HG03521 (cell line): ENCODE measurements around the gene GMEB1.
"Not testable (repeated sequence)": the region's sequence is repeated elsewhere in the genome, so short reads cannot be mapped to it uniquely, and the experiment has no call there.

Experiments
- ATAC-seq: cut with Tn5 transposase; IDR thresholded peaks from one replicate; pipeline ENCODE4 v1.9.1; 2021; ENCODE audit warnings: mild to moderate bottlenecking, moderate library complexity; ENCODE audit not compliant: unreplicated experiment

Gene GMEB1

DNA sequence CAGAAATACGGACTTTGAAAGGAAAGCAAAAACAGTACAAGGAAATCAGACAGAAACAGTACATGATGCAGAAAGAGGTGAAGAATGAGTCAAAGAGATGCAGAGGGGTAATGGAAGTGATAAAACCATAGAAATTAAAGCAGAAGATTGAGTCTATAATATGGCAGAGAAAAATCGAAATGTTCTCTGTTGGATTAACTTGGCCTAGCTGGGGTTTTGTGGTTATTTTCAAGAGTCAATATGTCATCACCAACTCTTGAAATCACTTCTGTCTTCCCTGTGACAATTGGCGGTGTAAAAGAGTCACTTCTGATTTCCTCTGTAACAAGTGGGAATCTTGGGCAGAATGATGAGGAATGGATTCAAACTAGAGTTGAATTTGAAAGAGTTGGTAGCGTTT, 75.6 kb downstream of the GMEB1 start:
- ATAC-seq, result no peak

DNA sequence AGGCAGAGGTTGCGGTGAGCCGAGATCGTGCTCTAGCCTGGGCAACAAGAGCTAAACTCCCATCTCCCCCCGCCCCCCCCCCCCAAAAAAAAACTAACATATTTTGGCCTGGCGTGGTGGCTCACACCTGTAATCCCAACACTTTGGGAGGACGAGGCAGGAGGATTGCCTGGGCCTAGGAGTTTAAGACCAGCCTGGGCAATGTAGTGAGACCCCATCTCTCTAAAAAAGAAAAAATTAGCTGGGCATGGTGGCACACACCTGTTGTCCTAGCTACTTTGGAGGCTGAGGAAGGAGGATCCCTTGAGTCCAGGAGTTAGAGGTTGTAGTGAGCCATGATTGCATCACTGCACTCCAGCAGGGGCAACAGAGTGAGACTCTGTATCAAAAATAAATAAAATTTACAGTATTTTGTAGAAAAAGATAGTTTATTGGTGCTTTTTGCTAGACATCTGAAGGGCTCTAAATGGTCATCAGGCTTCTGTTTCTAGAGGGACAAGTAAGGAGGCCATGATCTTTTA, 77.1 kb downstream of the GMEB1 start:
- ATAC-seq, result no peak

DNA sequence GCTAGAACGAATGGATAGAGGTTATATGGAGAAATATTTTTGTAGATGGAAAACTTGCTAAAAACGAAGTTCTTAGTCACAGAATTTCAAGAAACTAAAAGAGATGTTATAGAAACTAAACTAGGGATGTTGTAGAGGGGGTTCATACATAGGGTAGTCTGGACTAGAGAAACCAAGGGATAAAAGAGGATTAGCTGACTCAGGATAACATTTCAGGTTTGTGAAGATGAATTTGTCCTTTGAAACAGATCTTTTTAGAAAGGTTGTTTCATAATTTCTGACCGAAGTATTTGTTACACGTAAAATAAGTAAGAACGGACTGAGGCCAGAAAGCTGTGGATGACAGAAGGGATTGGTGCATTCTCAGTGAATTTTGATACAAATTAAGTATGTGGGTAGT, 81.7 kb downstream of the GMEB1 start:
- no peak for ATAC-seq

DNA sequence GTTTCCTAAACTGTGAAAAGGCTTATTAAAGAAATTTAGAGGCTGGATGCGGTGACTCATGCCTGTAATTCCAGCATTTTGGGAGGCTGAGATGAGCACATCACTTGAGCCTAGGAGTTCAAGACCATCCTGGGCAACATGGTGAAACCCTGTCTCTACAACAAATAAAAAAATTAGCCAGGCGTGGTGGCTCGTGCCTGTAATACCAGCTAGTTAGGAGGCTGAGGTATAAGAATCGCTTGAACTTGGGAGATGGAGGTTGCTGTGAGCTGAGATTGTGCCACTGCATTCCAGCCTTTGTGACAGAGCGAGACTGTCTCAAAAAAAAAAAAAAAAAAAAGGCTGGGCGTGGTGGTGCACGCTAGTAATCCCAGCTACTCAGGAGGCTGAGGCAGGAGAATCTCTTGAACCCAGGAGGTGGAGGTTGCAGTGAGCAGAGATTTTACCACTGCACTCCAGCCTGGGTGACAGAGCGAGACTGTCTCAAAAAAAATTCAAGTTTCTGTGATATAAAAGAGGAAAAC, 82.2 kb downstream of the GMEB1 start:
- not testable (repeated sequence) for ATAC-seq

DNA sequence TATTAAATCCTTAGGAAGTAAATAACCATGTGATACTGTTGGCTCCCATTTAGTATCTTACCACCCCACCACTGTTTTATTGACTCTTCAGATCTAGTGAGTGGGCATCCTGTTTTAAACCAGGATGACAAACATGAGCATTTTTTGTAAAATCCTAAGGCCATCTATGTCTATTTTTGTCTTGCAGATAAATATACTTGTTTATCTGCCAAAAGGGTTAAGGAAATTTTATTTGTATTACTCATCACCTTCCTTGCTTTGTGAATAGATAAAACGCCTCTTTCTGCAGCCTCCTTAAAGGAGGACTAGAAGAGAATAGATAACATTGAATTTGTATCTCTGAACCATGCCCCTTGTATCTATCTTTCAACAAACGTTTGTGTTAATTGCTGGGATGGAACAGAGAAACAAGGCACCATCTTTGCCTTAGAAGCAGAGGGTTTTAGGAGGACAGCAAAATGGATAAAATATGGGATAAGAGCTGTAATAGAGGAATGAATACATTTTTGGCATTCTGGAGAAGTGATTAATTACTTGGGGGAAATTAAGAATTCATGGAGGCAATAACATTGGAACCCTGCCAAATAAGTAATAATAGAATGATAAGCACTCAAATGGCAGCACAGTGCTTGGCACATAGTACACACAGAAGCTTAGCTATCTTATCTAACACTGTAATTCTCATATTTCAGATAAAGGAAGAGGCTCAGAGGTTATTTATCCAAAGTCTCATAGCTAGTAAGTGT, 82.9 kb downstream of the GMEB1 start:
- no peak for ATAC-seq

DNA sequence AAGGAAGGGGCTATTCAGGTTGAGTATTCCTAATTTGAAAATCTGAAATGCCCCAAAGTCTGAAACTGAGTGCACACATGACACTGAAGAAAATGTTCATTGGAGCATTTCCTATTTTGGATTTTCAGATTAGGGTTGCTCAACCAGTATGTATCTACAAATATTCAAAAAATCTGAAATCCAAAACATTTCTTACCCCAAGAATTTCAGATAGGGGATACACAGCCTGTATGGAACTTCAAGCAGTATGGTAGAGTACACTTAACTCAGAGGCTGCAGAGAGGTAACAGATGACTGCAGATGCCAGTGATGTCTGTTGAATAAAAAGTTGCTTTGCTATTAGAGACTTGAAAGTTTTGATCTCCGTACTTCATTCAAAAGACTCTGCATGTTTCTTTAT, 87.1 kb downstream of the GMEB1 start:
- no peak for ATAC-seq

DNA sequence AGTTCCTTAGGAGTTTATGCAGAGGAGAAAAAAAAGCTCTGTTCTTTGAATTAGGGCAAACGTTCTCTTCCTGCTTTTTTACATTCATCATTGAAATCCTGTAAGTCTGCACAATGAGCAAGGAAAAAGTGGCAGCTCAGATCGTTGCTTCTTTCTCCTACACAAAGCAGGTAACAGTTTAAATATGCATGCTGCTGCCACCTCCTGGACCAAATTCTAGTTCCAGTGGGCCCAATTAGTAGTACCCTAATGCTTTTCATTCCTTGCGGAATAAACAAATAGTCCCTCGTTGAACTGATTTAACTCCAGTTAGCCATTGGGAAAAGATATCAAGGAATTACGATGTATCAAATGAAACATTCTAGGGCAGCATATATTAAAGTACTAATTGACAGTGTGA, 88.3 kb downstream of the GMEB1 start:
- ATAC-seq, result no peak

DNA sequence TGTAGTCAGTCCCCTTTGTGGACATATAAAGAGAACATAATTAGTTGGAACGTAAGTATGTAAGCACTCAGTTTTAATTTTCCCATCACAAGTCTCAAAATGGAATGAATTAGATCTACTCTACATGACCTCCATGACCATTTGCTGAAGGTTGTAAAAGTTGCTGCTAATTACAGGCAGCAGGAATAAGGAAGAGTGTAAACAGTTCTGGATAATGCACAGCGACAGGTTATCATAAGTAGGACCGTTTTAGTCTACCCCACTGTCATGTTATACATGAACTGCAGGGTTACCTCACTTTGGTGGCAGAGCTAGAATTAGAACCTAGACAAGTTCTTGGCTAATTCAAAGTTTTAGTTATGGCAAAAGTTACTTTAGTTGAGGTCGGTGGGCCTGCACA, 89.8 kb downstream of the GMEB1 start:
- no peak for ATAC-seq

DNA sequence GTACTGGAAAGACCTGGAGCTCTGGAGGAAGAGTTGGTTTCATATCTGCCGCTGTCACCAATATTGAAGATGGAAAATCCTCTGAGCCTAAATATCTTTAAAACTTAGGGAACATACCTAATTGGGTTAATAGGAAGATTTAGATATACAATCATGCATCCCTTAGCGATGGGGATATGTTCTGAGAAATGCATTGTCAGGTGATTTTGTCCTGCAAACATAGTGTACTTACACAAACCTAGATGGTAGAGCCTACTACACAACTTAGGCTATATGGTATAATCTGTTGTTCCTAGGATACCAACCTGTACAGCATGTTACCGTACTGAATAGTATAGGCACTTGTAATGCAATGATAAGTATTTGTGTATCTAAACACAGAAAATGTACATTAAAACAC, 90.7 kb downstream of the GMEB1 start:
- no peak for ATAC-seq

DNA sequence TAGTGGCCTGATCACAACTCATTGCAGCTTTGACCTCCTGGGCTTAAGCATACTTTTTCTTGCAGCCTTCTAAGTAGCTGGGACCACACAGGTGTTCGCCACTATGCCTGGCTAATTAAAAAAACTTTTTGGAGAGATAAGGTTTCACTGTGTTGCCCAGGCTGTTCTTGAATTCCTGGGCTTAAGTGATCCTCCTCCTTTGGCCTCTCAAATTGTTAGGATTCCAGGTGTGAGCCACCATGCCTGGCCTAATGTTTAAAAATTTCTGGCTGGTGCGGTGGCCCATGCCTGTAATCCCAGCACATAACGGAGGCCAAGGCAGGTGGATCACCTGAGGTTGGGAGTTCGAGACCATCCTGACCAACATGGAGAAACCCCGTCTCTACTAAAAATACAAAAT, 92.6 kb downstream of the GMEB1 start:
- ATAC-seq, result no peak

DNA sequence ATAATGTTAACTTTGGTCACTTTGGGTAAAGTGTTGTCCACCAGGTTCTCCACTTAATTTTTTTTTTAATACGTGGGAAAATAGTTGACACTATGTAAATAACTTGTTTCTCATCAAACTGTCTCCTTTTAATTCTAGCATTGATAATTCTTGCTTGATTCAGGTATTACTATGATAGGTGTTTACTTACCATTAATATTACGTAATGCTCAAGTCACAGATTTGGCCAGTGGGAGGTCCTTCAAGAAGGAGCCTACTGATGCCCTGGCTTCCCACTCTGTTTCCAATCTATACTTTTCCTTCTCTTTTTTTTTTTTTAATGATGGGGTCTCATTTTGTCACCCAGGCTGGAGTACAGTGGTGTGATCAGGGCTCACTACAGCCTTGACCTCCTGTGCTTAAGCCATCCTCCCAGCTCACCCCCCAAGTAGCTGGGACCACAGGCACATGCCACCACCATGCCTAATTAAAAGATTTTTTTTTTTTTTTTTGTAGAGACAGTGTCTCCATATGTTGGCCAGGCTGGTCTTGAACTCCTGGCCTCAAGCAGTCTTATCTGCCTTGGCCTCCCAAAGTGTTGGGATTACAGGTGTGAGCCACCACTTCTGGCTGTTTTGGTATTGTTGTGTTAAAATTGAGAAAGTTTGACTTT, 98.1 kb downstream of the GMEB1 start:
- no peak for ATAC-seq
